Testis (tissue), 2 donors: ENCODE results near the gene MID1.

Experiments used
- POLR2A ChIP-seq: fragments of 450-650 bp; IDR thresholded peaks from one replicate; pipeline ENCODE4 v1.6.1; 2017; ENCODE audit warnings: antibody characterized with exemption, mild to moderate bottlenecking, moderate library complexity
- TF ChIP-seq, protein P1 (sequence below), 3 experiments: fragments of 450-650 bp in 2 of 3; fragments of 200-600 bp in 1 of 3; sonication (generic) in 1 of 3; IDR thresholded peaks; one replicate each; pipeline ENCODE4 v1.5.1; 2016 to 2019; ENCODE audit warnings: antibody characterized with exemption in 3 of 3, mild to moderate bottlenecking in 2 of 3, moderate library complexity in 1 of 3

GRCh38 chrX:10519761-10520160 is 100.6 kb downstream of the MID1 start:
- TF ChIP-seq, protein P1, sequence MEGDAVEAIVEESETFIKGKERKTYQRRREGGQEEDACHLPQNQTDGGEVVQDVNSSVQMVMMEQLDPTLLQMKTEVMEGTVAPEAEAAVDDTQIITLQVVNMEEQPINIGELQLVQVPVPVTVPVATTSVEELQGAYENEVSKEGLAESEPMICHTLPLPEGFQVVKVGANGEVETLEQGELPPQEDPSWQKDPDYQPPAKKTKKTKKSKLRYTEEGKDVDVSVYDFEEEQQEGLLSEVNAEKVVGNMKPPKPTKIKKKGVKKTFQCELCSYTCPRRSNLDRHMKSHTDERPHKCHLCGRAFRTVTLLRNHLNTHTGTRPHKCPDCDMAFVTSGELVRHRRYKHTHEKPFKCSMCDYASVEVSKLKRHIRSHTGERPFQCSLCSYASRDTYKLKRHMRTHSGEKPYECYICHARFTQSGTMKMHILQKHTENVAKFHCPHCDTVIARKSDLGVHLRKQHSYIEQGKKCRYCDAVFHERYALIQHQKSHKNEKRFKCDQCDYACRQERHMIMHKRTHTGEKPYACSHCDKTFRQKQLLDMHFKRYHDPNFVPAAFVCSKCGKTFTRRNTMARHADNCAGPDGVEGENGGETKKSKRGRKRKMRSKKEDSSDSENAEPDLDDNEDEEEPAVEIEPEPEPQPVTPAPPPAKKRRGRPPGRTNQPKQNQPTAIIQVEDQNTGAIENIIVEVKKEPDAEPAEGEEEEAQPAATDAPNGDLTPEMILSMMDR (IDR thresholded peaks at IDR 0.05): no peak
- TF ChIP-seq POLR2A: no peak
